Activated T-cell treated with anti-CD3 and anti-CD28 coated beads for 4 hours (primary cell): ENCODE measurements around the gene THBS2.

Experiments
- DNase-seq: peaks from one replicate; pipeline ENCODE4 v3.0.0-alpha.2; 2020

The THBS2 gene

DNA sequence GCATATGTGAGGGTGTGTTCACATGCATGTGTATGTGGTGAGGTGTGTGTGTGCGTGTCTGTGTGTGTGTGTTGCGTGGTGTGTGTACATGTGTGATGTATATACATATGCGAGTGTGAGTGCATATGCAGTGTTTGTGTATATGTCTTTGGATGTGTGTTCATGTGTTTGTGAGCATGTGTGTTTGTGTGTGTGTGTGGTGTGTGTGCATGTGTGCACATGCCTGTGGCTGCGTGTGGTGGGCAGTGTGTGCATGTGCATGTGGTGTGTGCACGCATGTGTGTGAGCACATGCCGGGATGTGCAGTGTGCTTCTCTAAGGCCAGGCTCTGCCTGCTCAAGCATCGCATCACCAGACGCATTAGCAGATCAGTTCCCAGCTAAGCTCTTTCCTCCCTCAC lies 5.7 kb downstream of the THBS2 start:
- DNase-seq = no peak

- DNase-seq = no peak
Observed at GRCh38 chr6:169247419-169247818, 6.2 kb downstream of the THBS2 start.

DNA sequence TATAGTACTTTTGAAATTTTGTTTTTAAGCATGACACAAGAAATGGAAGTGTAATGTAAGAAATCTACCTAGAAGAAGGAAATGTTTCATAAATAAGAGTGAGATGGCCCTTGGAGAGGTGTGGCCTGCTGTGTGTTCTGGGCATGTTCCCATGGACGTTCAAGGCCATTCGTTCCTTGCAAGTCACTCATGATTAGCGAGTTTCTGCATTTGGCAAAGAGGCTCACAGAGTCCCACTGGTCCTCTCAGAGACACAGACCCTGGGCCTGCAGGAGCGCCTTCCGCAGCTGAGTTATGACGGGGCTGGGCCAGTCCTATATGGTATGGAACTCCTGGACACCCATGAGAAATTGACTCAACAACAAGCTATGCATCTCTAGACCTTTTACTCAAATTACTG lies 7.2 kb downstream of the THBS2 start:
- no peak for DNase-seq

- DNase-seq = no peak
Observed at GRCh38 chr6:169244684-169245383, 8.8 kb downstream of the THBS2 start.

DNA sequence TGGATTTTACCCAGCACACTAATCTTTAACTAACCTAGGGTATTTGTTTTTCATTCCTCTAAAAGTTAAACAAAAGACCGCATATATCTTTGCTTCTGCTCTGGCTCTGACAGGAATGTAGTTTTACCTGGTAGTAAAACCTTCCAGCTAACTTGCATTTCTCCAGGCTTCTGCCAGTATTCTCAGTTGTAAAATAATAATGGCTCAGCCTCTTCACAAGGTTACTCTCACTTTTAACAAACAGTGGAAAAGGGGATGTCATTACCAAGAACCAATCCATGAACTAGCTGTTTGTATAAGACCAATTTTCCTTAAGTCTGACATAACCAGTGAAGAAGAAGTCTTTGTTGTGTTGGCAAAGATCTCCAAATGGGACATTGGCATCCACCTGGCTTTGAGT lies 10.0 kb downstream of the THBS2 start:
- DNase-seq = no peak

GRCh38 chr6:169243186-169243585 lies 10.5 kb downstream of the THBS2 start:
- no peak for DNase-seq

GRCh38 chr6:169241688-169242350 lies 11.8 kb downstream of the THBS2 start:
- no peak for DNase-seq

GRCh38 chr6:169240591-169241390 lies 12.9 kb downstream of the THBS2 start:
- DNase-seq = no peak

DNA sequence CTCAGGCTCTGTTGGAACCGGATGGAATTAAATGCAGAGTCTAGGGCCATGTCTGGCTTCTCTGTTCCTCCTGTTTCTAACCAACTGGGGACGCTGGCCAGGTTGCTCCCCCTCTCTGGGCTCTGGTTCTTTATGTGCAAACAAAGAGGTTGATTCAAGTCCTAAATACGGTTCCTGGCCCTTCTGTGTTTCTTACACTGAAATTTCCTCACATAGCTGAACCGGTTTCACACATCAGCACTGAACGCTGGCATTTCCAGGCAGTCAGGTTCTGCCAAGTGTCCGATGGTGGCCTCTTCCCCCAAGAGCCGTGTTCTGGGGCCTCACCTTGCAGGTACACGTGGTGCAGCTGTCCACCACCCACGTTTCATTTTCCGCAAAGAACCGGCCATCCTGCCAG lies 13.5 kb downstream of the THBS2 start:
- DNase-seq = no peak

- no peak for DNase-seq
Observed at GRCh38 chr6:169239181-169239580, 14.5 kb downstream of the THBS2 start.

- DNase-seq = no peak
Observed at GRCh38 chr6:169238766-169239165, 14.9 kb downstream of the THBS2 start.

DNA sequence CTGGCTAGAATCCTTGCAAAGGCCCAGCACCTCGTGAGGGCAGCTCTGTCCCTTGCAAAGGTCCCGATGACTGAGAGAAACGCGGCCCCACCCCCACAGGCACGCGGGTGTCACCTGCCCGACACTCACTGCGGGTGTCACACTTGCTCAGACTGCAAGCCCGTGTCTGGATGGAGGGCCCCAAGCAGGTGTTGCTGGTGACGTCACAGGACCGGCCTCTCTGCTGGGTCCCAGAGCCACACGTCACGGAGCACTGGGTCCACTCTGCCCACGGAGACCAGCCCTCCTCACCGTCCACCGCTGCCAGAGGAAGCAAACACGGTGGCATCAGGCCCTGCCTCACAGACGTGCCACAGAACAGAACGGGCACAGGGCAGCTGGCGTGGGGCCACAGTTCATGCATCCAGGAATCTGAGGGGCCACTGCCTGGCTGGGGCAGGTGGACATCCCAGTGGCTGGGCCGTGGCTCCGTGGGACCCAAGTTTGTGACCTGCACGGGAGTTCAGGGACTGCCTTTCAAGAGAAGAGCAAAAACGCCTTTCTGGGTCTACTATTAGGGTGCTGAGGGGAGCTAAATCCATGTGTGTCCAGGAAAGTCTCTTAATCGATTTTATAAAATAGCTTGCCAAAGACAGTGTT lies 16.0 kb downstream of the THBS2 start:
- DNase-seq = no peak

DNA sequence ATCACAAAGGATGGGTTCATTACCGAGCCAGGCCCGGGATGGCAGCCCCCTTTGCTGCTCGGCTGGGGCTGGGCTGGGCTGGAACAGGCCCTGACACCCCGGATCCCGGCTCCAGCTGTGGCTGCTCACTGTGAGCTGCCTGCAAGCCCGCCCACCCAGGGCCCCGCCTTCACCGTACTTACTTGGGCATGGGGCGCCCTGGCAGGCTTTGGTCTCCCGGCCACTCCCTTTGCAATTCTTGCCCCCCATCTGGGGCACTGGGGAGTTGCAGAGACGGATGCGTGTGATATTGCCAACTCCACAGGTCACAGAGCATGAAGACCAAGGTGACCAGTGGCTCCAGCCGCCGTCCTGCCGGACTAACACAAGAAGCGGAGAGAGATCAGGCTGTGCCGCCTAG lies 16.7 kb downstream of the THBS2 start:
- DNase-seq = no peak

GRCh38 chr6:169236545-169236944 lies 17.1 kb downstream of the THBS2 start:
- no peak for DNase-seq

GRCh38 chr6:169235286-169235685 lies 18.4 kb downstream of the THBS2 start:
- no peak for DNase-seq

GRCh38 chr6:169234634-169235033 lies 19.0 kb downstream of the THBS2 start:
- no peak for DNase-seq

- DNase-seq = no peak
Observed at GRCh38 chr6:169233832-169234231, 19.8 kb downstream of the THBS2 start.

DNA sequence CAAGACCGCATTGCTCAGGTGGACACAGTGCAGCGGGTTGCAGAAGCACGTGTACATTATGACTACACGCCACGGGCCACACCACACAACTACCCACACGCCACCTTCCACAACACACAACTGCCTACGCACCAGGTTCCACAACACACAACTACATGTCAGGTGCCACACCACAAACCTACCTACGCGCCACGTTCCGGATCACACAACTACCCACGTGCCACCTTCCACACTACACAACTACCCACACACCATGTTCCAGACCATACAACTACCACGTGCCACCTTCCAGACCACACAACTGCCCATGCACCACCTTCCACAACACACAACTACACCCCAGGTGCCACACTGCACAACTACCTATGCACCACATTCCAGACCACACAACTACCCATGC lies 20.5 kb downstream of the THBS2 start:
- DNase-seq = no peak

DNA sequence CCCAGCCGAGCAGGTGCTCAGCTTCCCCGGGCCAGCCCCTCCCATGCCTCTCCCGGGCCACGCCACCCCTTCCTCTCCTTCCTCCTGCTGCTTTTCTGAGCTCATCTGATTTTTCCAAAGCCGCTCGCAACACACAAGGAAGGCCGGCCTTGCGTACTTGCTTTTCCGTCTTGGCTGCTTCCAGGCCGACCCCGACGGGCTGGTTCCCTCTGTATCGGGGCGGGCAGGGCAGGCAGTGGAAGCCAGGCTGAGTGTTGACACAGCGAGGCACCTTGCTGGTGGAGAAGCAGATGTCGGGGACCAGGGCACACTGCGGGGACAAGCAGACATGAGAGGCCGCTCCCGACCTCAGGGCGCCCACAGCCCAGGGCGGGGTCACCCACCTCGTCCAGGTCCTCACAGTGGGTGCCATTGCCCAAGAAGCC lies 21.1 kb downstream of the THBS2 start:
- no peak for DNase-seq

GRCh38 chr6:169231790-169232506 lies 21.7 kb downstream of the THBS2 start:
- DNase-seq = no peak

DNA sequence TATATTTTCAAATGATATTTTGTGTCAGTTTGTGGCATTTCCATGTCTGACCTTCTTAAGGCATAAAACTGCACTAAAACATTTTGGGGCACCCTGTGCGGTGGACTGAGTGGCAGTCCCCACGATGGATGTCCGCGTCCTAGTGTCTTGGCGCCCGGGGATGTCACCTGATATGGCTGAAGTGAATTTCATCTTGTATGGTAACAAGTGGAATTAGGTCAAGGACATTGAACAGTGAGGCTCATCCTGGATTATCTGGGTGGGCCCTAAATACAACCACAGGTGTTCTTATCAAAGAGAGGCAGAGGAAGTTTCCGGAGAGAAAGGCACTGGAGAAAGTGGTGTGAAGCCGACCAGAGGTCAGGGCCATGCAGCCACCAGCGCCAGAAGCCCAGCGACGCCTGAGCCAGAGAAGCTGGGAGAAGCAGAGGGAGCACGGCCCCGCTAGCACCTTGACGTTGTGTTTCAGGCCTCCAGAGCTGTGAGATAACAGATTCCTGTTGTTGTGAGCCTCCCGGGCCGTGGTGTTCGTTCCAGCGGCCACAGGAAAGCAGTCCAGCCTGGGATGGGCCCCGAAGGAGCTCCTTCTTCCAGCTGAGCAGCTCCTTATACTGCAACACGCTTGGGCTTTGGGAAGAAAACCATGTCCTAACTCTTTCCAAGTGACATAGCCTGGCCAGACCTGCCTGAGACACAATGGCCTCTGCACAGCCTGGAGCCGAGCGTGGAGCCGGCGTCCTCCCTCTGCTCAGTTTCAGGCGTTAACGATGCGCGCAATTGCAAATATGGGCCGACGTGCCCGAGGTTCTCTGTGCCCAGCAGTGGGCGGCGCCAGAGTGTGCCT lies 22.5 kb downstream of the THBS2 start:
- no peak for DNase-seq

- DNase-seq = no peak
Observed at GRCh38 chr6:169230322-169230665, 23.4 kb downstream of the THBS2 start.
